GM13976 (cell line): ENCODE results near the gene SCN4B.

ENCODE experiments used
- DNase-seq: peaks from one replicate; pipeline ENCODE4 v3.0.0; 2012; ENCODE audit warnings: low spot score
- CTCF ChIP-seq: IDR thresholded peaks from 2 replicates; pipeline ENCODE4 v1.5.1; 2012; ENCODE audit warnings: borderline replicate concordance, mild to moderate bottlenecking; ENCODE audit not compliant: insufficient read depth; ENCODE audit errors: extremely low read depth, missing control alignments, control extremely low read depth
- in situ Hi-C: fragments of 300-500 bp; cut with MboI; formaldehyde crosslinking; loops from one replicate; pipeline ENCODE4 v1.12.0; 2022; ENCODE audit warnings: low sequenced_read_pairs, mixed read lengths, inconsistent platforms; ENCODE audit not compliant: unreplicated experiment

SCN4B gene

DNA sequence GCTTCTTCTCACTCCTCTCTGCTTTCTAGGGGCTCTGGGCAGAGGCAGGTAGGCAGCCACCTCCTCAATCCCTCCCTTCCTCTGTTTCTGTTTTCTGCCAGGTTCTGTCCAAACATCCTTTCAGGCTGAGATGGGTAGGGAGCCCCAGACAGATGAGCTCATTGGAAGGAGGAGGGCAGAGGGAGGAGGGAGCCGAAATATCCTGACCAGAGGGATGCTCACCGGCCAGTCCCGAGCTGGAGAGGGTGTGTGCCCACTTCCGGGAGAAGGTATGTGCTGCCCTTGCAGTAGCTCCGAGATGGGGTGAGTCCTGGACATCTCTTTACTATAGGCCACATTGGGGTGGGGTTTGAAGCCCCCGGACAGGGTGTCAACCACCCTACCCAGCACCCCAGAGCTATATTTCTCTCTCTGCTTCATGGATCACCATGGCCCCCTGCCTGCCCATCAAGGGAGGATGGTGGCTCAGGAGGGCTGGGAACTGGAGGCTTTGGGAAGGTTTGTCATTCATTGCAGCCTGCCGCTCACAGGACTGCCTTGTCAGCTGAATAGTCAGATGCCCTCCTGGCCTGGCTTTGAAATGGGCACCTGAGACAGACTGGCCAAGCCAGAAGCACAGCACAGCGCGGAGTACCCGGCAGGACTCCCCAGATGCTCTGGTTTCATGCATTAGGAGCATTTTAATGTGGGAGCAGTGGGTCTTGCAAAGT, 4.7 kb upstream of the SCN4B start:
- DNase-seq = no peak
- TF ChIP-seq CTCF = no peak
- in situ Hi-C loops = no loop called here

GRCh38 chr11:118156531-118157185, 4.0 kb upstream of the SCN4B start:
- no peak for DNase-seq
- TF ChIP-seq CTCF = no peak
- in situ Hi-C loops = no loop called here

DNA sequence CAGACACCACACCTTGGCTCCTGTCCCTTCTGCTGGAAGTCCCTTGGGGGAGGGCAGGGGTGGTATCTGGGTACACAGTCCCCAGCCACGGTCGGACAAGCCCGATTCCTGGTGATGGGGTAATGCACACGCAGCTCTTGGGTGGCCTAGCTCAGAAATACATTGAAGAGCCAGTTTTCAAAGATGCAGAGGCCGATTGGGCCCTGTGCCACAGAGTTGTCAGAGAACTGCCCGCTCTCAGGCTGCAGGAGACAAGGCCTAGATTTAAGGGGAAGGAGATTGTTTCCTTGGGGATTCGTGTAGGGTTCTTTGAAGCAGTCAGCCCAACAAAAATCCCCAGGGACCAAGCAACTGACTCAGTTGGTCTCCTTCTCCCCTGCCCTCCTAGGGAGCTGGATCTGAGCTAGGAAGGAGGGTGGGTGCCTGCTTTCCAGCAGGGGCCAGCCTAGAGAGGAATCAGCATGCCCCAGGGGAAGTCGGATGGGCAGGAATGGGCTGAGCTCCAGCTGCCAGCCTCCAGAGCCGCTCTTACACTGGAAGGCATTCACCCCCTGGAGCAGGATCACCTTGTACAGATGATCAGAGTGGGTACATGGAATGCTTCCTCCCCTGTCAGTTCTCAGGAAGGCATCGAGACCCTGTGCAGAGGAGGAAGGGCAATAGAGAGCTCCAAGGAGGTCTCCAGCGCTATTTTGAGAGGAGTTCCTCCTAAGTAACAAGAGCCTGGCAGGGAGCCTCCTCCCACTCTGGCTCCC, 3.3 kb upstream of the SCN4B start:
- in situ Hi-C loops = no loop called here
- no peak for DNase-seq
- no peak for TF ChIP-seq CTCF

- no peak for DNase-seq
- in situ Hi-C loops = no loop called here
- no peak for TF ChIP-seq CTCF
Measured at GRCh38 chr11:118154641-118155040, 2.0 kb upstream of the SCN4B start.

DNA sequence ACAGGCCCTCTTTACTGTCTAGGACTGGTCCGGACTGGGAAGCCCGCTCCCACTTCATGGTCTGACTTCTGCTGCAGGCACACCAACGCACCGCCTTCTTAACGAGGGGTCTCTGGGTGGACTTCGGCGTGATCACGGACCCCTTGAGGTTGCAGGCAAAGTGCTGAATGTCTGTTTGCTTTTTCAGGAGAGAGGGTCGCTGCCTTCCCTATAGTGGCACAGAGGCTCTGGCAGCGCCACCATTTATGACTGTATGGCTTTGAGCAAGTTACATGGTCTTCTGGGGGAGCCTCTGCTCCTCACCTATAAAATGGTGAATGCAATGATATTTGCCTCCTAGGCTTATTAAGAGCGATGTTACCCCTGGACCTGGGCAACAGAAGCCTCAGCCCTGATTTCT, 1.4 kb upstream of the SCN4B start:
- TF ChIP-seq CTCF = no peak
- no peak for DNase-seq
- in situ Hi-C loops = no loop called here

GRCh38 chr11:118153516-118153915, 893 bp upstream of the SCN4B start:
- no peak for DNase-seq
- in situ Hi-C loops = no loop called here
- TF ChIP-seq CTCF = no peak
